HEK293 (cell line): ENCODE measurements around the gene SOX12.

Experiments
- FEZF1 ChIP-seq: fragments of 450-650 bp; formaldehyde crosslinking; IDR thresholded peaks from 2 replicates; pipeline ENCODE4 v1.5.1; 2016; ENCODE audit warnings: missing biosample characterization, missing genetic modification characterization
- SCRT2 ChIP-seq: fragments of 450-650 bp; formaldehyde crosslinking; IDR thresholded peaks from 2 replicates; pipeline ENCODE4 v1.5.1; 2016; ENCODE audit warnings: missing biosample characterization, missing genetic modification characterization
- TCF7L2 ChIP-seq: IDR thresholded peaks from 2 replicates; pipeline ENCODE4 v1.6.1; 2011; ENCODE audit warnings: low read depth, mild to moderate bottlenecking, inconsistent platforms, low read length, moderate library complexity, borderline replicate concordance
- ZBTB44 ChIP-seq: fragments of 450-650 bp; IDR thresholded peaks from 2 replicates; pipeline ENCODE4 v1.5.1; 2018; ENCODE audit warnings: missing biosample characterization, mild to moderate bottlenecking, missing genetic modification characterization
- ZFP3 ChIP-seq: fragments of 450-650 bp; formaldehyde crosslinking; IDR thresholded peaks from 2 replicates; pipeline ENCODE4 v1.5.1; 2016; ENCODE audit warnings: low read depth, missing biosample characterization, missing genetic modification characterization
- ZNF140 ChIP-seq: fragments of 450-650 bp; formaldehyde crosslinking; IDR thresholded peaks from 2 replicates; pipeline ENCODE4 v1.5.1; 2016; ENCODE audit warnings: missing biosample characterization, missing genetic modification characterization
- ZNF18 ChIP-seq: fragments of 450-650 bp; formaldehyde crosslinking; IDR thresholded peaks from 2 replicates; pipeline ENCODE4 v1.5.1; 2016; ENCODE audit warnings: missing biosample characterization, missing genetic modification characterization
- ZNF2 ChIP-seq: fragments of 450-650 bp; formaldehyde crosslinking; IDR thresholded peaks from 2 replicates; pipeline ENCODE4 v1.5.1; 2016; ENCODE audit warnings: missing biosample characterization, missing genetic modification characterization
- ZNF280C ChIP-seq: fragments of 450-650 bp; formaldehyde crosslinking; IDR thresholded peaks from 2 replicates; pipeline ENCODE4 v1.5.1; 2016; ENCODE audit warnings: missing biosample characterization, missing genetic modification characterization
- ZNF280D ChIP-seq: fragments of 450-650 bp; formaldehyde crosslinking; IDR thresholded peaks from 2 replicates; pipeline ENCODE4 v1.5.1; 2016; ENCODE audit warnings: missing biosample characterization, missing genetic modification characterization
- ZNF302 ChIP-seq: fragments of 450-650 bp; formaldehyde crosslinking; IDR thresholded peaks from 2 replicates; pipeline ENCODE4 v1.5.1; 2016; ENCODE audit warnings: missing biosample characterization, missing genetic modification characterization, low read depth
- ZNF362 ChIP-seq: fragments of 450-650 bp; formaldehyde crosslinking; IDR thresholded peaks from 2 replicates; pipeline ENCODE4 v1.5.1; 2016; ENCODE audit warnings: missing biosample characterization, missing genetic modification characterization
- ZNF404 ChIP-seq: fragments of 450-650 bp; formaldehyde crosslinking; IDR thresholded peaks from 2 replicates; pipeline ENCODE4 v1.5.1; 2017; ENCODE audit warnings: missing biosample characterization, missing genetic modification characterization
- ZNF449 ChIP-seq: fragments of 450-650 bp; formaldehyde crosslinking; IDR thresholded peaks from 2 replicates; pipeline ENCODE4 v1.5.1; 2017; ENCODE audit warnings: missing biosample characterization, mild to moderate bottlenecking, missing genetic modification characterization, moderate library complexity
- ZNF473 ChIP-seq: fragments of 450-650 bp; formaldehyde crosslinking; IDR thresholded peaks from 2 replicates; pipeline ENCODE4 v1.5.1; 2017; ENCODE audit warnings: missing biosample characterization, missing genetic modification characterization
- ZNF521 ChIP-seq: fragments of 450-650 bp; formaldehyde crosslinking; IDR thresholded peaks from 2 replicates; pipeline ENCODE4 v1.5.1; 2017; ENCODE audit warnings: missing biosample characterization, mild to moderate bottlenecking, missing genetic modification characterization
- ZNF530 ChIP-seq: fragments of 450-650 bp; formaldehyde crosslinking; IDR thresholded peaks from 2 replicates; pipeline ENCODE4 v1.5.1; 2016; ENCODE audit warnings: low read depth, missing biosample characterization, missing genetic modification characterization
- ZNF596 ChIP-seq: fragments of 450-650 bp; IDR thresholded peaks from 2 replicates; pipeline ENCODE4 v1.5.0; 2018; ENCODE audit warnings: missing biosample characterization, mild to moderate bottlenecking, missing genetic modification characterization, moderate library complexity
- ZNF624 ChIP-seq: fragments of 450-650 bp; formaldehyde crosslinking; IDR thresholded peaks from 2 replicates; pipeline ENCODE4 v1.5.1; 2017; ENCODE audit warnings: missing biosample characterization, missing genetic modification characterization
- ZNF639 ChIP-seq: fragments of 450-650 bp; formaldehyde crosslinking; IDR thresholded peaks from 2 replicates; pipeline ENCODE4 v1.5.1; 2016; ENCODE audit warnings: missing biosample characterization, missing genetic modification characterization
- ZNF658 ChIP-seq: fragments of 450-650 bp; formaldehyde crosslinking; IDR thresholded peaks from 2 replicates; pipeline ENCODE4; 2016; ENCODE audit warnings: missing biosample characterization, missing genetic modification characterization

Gene SOX12

GRCh38 chr20:327186-328026 lies 2.1 kb downstream of the SOX12 start (continued):
- no peak for TF ChIP-seq FEZF1 (tag by site-specific recombination)
- TF ChIP-seq SCRT2 (tag by site-specific recombination) = no peak
- TF ChIP-seq TCF7L2 = peak; percentile 43; the same call in 1 of the 2 replicates
- TF ChIP-seq ZNF449 (tag by site-specific recombination) = no peak
- TF ChIP-seq ZNF2 (tag by site-specific recombination) = no peak
- TF ChIP-seq ZNF596 (tag by site-specific recombination) = no peak; the same call in 1 of the 2 replicates
- no peak for TF ChIP-seq ZNF302
- no peak for TF ChIP-seq ZNF362 (tag by site-specific recombination)
- no peak for TF ChIP-seq ZNF404 (tag by site-specific recombination)
- no peak for TF ChIP-seq ZFP3
- no peak for TF ChIP-seq ZNF521 (tag by site-specific recombination)
- TF ChIP-seq ZNF280C = no peak
- no peak for TF ChIP-seq ZNF473
- TF ChIP-seq ZNF639 (tag by site-specific recombination) = no peak
- no peak for TF ChIP-seq ZNF18
- TF ChIP-seq ZNF624 (tag by site-specific recombination) = no peak
- no peak for TF ChIP-seq ZNF530 (tag by site-specific recombination)
- no peak for TF ChIP-seq ZNF280D
- TF ChIP-seq ZBTB44 (tag by site-specific recombination) = peak; percentile 38; the same call in 1 of the 2 replicates
- no peak for TF ChIP-seq ZNF658 (tag by site-specific recombination)
- TF ChIP-seq ZNF140 (tag by site-specific recombination) = no peak
